ENCODE results near the gene ASB4. TPM values are rescaled to one million over a fixed set of nuclear protein-coding genes. Genes with fewer than 3 reads are reported as not detected.

The ASB4 gene
- not detected in 2 replicates for total RNA-seq

GRCh38 chr7:95485391-95486123, at the start of gene ASB4:
Gene ASB4 (plus strand): TSS chr7:95485943. CDS start chr7:95485972, 29 bp downstream.
- no peak within 1 kb of the TSS for H3K4me3 ChIP-seq (ENCODE audit: low read depth, low read length)
- TF ChIP-seq CTCF (IDR thresholded peaks at IDR 0.05; ENCODE audit: insufficient read depth, low read depth, low read length) = no peak
- DNase-seq (ENCODE audit: low read depth) = no peak

- TF ChIP-seq CTCF (IDR thresholded peaks at IDR 0.05; ENCODE audit: insufficient read depth, low read depth, low read length) = no peak
- no peak overlapping the region for H3K4me3 ChIP-seq (ENCODE audit: low read depth, low read length)
- DNase-seq (ENCODE audit: low read depth) = no peak
These were observed 49.3 kb upstream of the ASB4 start for GRCh38 chr7:95436407-95436806.

- DNase-seq (ENCODE audit: low read depth) = no peak
- H3K4me3 ChIP-seq (ENCODE audit: low read depth, low read length) = no peak overlapping the region
- TF ChIP-seq CTCF (IDR thresholded peaks at IDR 0.05; ENCODE audit: insufficient read depth, low read depth, low read length) = no peak
These were observed 45.2 kb upstream of the ASB4 start for GRCh38 chr7:95440394-95441038.

- DNase-seq (ENCODE audit: low read depth) = no peak
- no peak for TF ChIP-seq CTCF (IDR thresholded peaks at IDR 0.05; ENCODE audit: insufficient read depth, low read depth, low read length)
- H3K4me3 ChIP-seq (ENCODE audit: low read depth, low read length) = no peak overlapping the region
These were observed 44.5 kb upstream of the ASB4 start for GRCh38 chr7:95441042-95441823.

GRCh38 chr7:95444796-95445195, 40.9 kb upstream of the ASB4 start:
- H3K4me3 ChIP-seq (ENCODE audit: low read depth, low read length) = no peak overlapping the region
- no peak for DNase-seq (ENCODE audit: low read depth)
- TF ChIP-seq CTCF (IDR thresholded peaks at IDR 0.05; ENCODE audit: insufficient read depth, low read depth, low read length) = no peak

GRCh38 chr7:95446618-95447017, 39.1 kb upstream of the ASB4 start:
- TF ChIP-seq CTCF (IDR thresholded peaks at IDR 0.05; ENCODE audit: insufficient read depth, low read depth, low read length) = no peak
- no peak overlapping the region for H3K4me3 ChIP-seq (ENCODE audit: low read depth, low read length)
- no peak for DNase-seq (ENCODE audit: low read depth)

Data from fibroblast of villous mesenchyme (primary cell).